MG63 (cell line): Measurements from ENCODE around the gene WNT5B. TPM values are rescaled to one million over a fixed set of nuclear protein-coding genes. Genes with fewer than 3 reads are reported as not detected.

Experiments used
- DNase-seq: peaks from one replicate; pipeline ENCODE4 v3.0.0-alpha.2; 2020
- H3K27me3 ChIP-seq: fragments of 250-450 bp; sonication (Bioruptor Pico); 2 replicates; pipeline ENCODE4 v1.5.1; 2020; ENCODE audit warnings: mild to moderate bottlenecking, moderate library complexity
- H3K36me3 ChIP-seq: fragments of 250-450 bp; sonication (Bioruptor Pico); 2 replicates; pipeline ENCODE4 v1.5.1; 2020; ENCODE audit warnings: mild to moderate bottlenecking, moderate library complexity
- H3K4me3 ChIP-seq: fragments of 250-450 bp; sonication (Bioruptor Pico); 2 replicates; pipeline ENCODE4 v1.5.1; 2020; ENCODE audit warnings: mild to moderate bottlenecking, moderate library complexity
- H3K9me3 ChIP-seq: fragments of 250-450 bp; sonication (Bioruptor Pico); 2 replicates; pipeline ENCODE4 v1.5.1; 2020; ENCODE audit warnings: mild to moderate bottlenecking, moderate library complexity
- total RNA-seq: library from RNA; depleted of rRNA; stranded (reverse); fragments of >200 nt; shearing (Covaris generic); gene quantifications from 2 replicates; pipeline ENCODE4 v1.2.3, GENCODE V29; 2014; ENCODE audit warnings: low replicate concordance

WNT5B gene
- total RNA-seq, 1 experiment from 2014 or later = 341 TPM

GRCh38 chr12:1614360-1614759 lies 14.7 kb upstream of the WNT5B start:
- Histone ChIP-seq H3K9me3 (no peaks in the 10 kb centered on the region), H3K27me3 (no peaks in the 10 kb centered on the region), H3K36me3 (peaks cover 70% of the 10 kb centered on the region), H3K4me3 (no peak overlapping the region)
- DNase-seq = no peak

GRCh38 chr12:1616233-1617066 lies 12.6 kb upstream of the WNT5B start:
- Histone ChIP-seq H3K9me3 (no peaks in the 10 kb centered on the region), H3K36me3 (peaks cover 68% of the 10 kb centered on the region), H3K4me3 (no peak overlapping the region), H3K27me3 (no peaks in the 10 kb centered on the region)
- DNase-seq = no peak

- Histone ChIP-seq H3K4me3 (no peak overlapping the region), H3K27me3 (no peaks in the 10 kb centered on the region), H3K9me3 (no peaks in the 10 kb centered on the region), H3K36me3 (peaks cover 71% of the 10 kb centered on the region)
- no peak for DNase-seq
Observed at GRCh38 chr12:1618489-1618888, 10.5 kb upstream of the WNT5B start.

- Histone ChIP-seq H3K36me3 (peaks cover 70% of the 10 kb centered on the region), H3K9me3 (no peaks in the 10 kb centered on the region), H3K27me3 (no peaks in the 10 kb centered on the region), H3K4me3 (no peak overlapping the region)
- no peak for DNase-seq
Observed at GRCh38 chr12:1619159-1619558, 9.9 kb upstream of the WNT5B start.

- no peak for DNase-seq
- Histone ChIP-seq H3K9me3 (no peaks in the 10 kb centered on the region), H3K27me3 (no peaks in the 10 kb centered on the region), H3K4me3 (no peak overlapping the region), H3K36me3 (peaks cover 69% of the 10 kb centered on the region)
Observed at GRCh38 chr12:1619587-1619986, 9.4 kb upstream of the WNT5B start.

- DNase-seq = no peak
- H3K9me3 ChIP-seq = no peaks in the 10 kb centered on the region
Observed at GRCh38 chr12:1620092-1620491, 8.9 kb upstream of the WNT5B start.

GRCh38 chr12:1622406-1622805 lies 6.6 kb upstream of the WNT5B start:
- Histone ChIP-seq H3K36me3 (peaks cover 62% of the 10 kb centered on the region), H3K4me3 (no peak overlapping the region), H3K9me3 (no peaks in the 10 kb centered on the region), H3K27me3 (no peaks in the 10 kb centered on the region)
- DNase-seq = no peak

More at GRCh38 chr12:1620092-1620491, 8.9 kb upstream of the WNT5B start:
- no peak overlapping the region for H3K4me3 ChIP-seq
- no peaks in the 10 kb centered on the region for H3K27me3 ChIP-seq
- peaks cover 69% of the 10 kb centered on the region for H3K36me3 ChIP-seq

GRCh38 chr12:1629338-1630132 lies 504 bp downstream of the WNT5B start:
- Histone ChIP-seq H3K36me3 (peaks cover 76% of the 10 kb centered on the region), H3K27me3 (no peaks in the 10 kb centered on the region), H3K4me3 (no peak overlapping the region), H3K9me3 (no peaks in the 10 kb centered on the region)
- DNase-seq = no peak

GRCh38 chr12:1630133-1630826 lies 1.2 kb downstream of the WNT5B start:
- Histone ChIP-seq H3K36me3 (peaks cover 78% of the 10 kb centered on the region), H3K4me3 (no peak overlapping the region), H3K27me3 (no peaks in the 10 kb centered on the region), H3K9me3 (no peaks in the 10 kb centered on the region)
- peak; percentile 59 for DNase-seq

- peak; percentile 87 for DNase-seq
- Histone ChIP-seq H3K9me3 (no peaks in the 10 kb centered on the region), H3K27me3 (no peaks in the 10 kb centered on the region), H3K36me3 (peaks cover 84% of the 10 kb centered on the region), H3K4me3 (no peak overlapping the region)
Observed at GRCh38 chr12:1630827-1631591, 2.0 kb downstream of the WNT5B start.

- Histone ChIP-seq H3K27me3 (no peaks in the 10 kb centered on the region), H3K4me3 (no peak overlapping the region), H3K36me3 (peaks cover 81% of the 10 kb centered on the region), H3K9me3 (no peaks in the 10 kb centered on the region)
- DNase-seq = no peak
Observed at GRCh38 chr12:1632702-1633101, 3.7 kb downstream of the WNT5B start.

- H3K27me3 ChIP-seq = no peaks in the 10 kb centered on the region
- no peak for DNase-seq
- no peaks in the 10 kb centered on the region for H3K9me3 ChIP-seq
- no peak overlapping the region for H3K4me3 ChIP-seq
- peaks cover 82% of the 10 kb centered on the region for H3K36me3 ChIP-seq
Observed at GRCh38 chr12:1633459-1633858, 4.4 kb downstream of the WNT5B start.

- no peak for DNase-seq
- Histone ChIP-seq H3K4me3 (no peak overlapping the region), H3K36me3 (peaks cover 79% of the 10 kb centered on the region), H3K27me3 (no peaks in the 10 kb centered on the region), H3K9me3 (no peaks in the 10 kb centered on the region)
Observed at GRCh38 chr12:1634149-1634548, 5.1 kb downstream of the WNT5B start.

GRCh38 chr12:1634590-1635191 lies 5.7 kb downstream of the WNT5B start:
- Histone ChIP-seq H3K27me3 (no peaks in the 10 kb centered on the region), H3K4me3 (no peak overlapping the region), H3K36me3 (peaks cover 79% of the 10 kb centered on the region), H3K9me3 (no peaks in the 10 kb centered on the region)
- peak; percentile 68 for DNase-seq

- no peak for DNase-seq
- no peaks in the 10 kb centered on the region for H3K9me3 ChIP-seq
- no peaks in the 10 kb centered on the region for H3K27me3 ChIP-seq
- no peak overlapping the region for H3K4me3 ChIP-seq
- H3K36me3 ChIP-seq = peaks cover 87% of the 10 kb centered on the region
Observed at GRCh38 chr12:1635301-1636095, 6.5 kb downstream of the WNT5B start.
